Stomach (tissue), 4 donors: ENCODE data around the gene PIGL.

Source experiments
- EP300 ChIP-seq: sonication (generic); formaldehyde crosslinking; IDR thresholded peaks from one replicate; pipeline ENCODE4 v1.6.1; 2017; ENCODE audit warnings: antibody characterized with exemption
- POLR2A ChIP-seq, 4 donors: fragments of 450-650 bp; IDR thresholded peaks; one replicate each; pipeline ENCODE4 v1.6.1; 2016; ENCODE audit warnings: antibody characterized with exemption in 4 of 4, control low read depth in 2 of 4, mild to moderate bottlenecking in 1 of 4, moderate library complexity in 1 of 4
- POLR2AphosphoS5 ChIP-seq, 3 donors: sonication (generic); formaldehyde crosslinking; IDR thresholded peaks; one replicate each; pipeline ENCODE4 v1.6.1; 2016; ENCODE audit warnings: antibody characterized with exemption in 3 of 3
- TF ChIP-seq, protein P1 (sequence below), 7 experiments: fragments of 450-650 bp in 4 of 7; fragments of 200-600 bp in 3 of 7; sonication (generic) in 3 of 7; IDR thresholded peaks; one replicate each; pipeline ENCODE4 v1.5.1; 2016 to 2019; ENCODE audit warnings: antibody characterized with exemption in 7 of 7, control low read depth in 2 of 7, mild to moderate bottlenecking in 1 of 7

DNA sequence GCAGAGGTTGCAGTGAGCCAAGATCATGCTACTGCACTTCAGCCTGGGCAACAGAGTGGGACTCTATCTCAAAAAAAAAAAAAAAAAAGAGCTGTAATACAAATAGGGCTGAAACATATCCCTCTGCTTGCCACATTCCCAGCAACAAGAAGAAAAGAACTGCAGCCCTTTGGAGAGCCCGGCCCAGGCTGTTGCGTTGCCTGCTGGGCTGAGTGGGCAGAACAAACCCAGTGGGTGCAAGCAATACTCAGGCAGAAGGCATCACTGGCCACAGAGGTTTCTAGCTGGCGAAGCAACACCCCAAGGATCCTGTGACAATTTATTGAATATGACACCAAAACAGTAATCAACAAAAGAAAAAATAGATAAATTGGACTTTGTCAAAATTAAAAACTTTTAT is 44.0 kb downstream of the PIGL start:
- TF ChIP-seq, protein P1, sequence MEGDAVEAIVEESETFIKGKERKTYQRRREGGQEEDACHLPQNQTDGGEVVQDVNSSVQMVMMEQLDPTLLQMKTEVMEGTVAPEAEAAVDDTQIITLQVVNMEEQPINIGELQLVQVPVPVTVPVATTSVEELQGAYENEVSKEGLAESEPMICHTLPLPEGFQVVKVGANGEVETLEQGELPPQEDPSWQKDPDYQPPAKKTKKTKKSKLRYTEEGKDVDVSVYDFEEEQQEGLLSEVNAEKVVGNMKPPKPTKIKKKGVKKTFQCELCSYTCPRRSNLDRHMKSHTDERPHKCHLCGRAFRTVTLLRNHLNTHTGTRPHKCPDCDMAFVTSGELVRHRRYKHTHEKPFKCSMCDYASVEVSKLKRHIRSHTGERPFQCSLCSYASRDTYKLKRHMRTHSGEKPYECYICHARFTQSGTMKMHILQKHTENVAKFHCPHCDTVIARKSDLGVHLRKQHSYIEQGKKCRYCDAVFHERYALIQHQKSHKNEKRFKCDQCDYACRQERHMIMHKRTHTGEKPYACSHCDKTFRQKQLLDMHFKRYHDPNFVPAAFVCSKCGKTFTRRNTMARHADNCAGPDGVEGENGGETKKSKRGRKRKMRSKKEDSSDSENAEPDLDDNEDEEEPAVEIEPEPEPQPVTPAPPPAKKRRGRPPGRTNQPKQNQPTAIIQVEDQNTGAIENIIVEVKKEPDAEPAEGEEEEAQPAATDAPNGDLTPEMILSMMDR (IDR thresholded peaks at IDR 0.05) = no peak
- no peak for TF ChIP-seq EP300
- TF ChIP-seq POLR2A (IDR thresholded peaks at IDR 0.05) = no peak
- no peak for TF ChIP-seq POLR2AphosphoS5 (IDR thresholded peaks at IDR 0.05)
